Aorta (tissue), 5 donors: ENCODE data around the gene DAP3. TPM values are rescaled to one million over a fixed set of nuclear protein-coding genes. Genes with fewer than 3 reads are reported as not detected.
"Not testable (repeated sequence)": the region's sequence is repeated elsewhere in the genome, so short reads cannot be mapped to it uniquely, and the experiment has no call there.

Experiments used
- ATAC-seq: fragments of 200-7000 bp; cut with Tn5 transposase; one replicate; pipeline ENCODE4 v1.9.1; 2022; ENCODE audit warnings: moderate library complexity; ENCODE audit not compliant: low FRiP score
- DNase-seq, 2 donors: peaks; one replicate each; pipeline ENCODE4 v3.0.0-alpha.2; 2020
- H3K27ac ChIP-seq, 2 donors: one replicate each; pipeline ENCODE4 v1.5.1; 2013; ENCODE audit warnings: low read length in 2 of 2, mild to moderate bottlenecking in 2 of 2, moderate library complexity in 2 of 2, control low read depth in 1 of 2, inconsistent platforms in 1 of 2, low read depth in 1 of 2
- H3K27me3 ChIP-seq, 2 donors: one replicate each; pipeline ENCODE4 v1.6.1; 2013; ENCODE audit warnings: control low read depth in 1 of 2, low read length in 1 of 2, mild to moderate bottlenecking in 1 of 2, moderate library complexity in 1 of 2; ENCODE audit not compliant: insufficient read depth in 2 of 2, control insufficient read depth in 1 of 2
- H3K36me3 ChIP-seq, 2 donors: one replicate each; pipeline ENCODE4 v1.6.1; 2013; ENCODE audit warnings: control low read depth in 1 of 2, low read length in 1 of 2, mild to moderate bottlenecking in 1 of 2; ENCODE audit not compliant: insufficient read depth in 2 of 2, control insufficient read depth in 1 of 2
- H3K4me1 ChIP-seq, 2 donors: one replicate each; pipeline ENCODE4 v1.6.1; 2013; ENCODE audit warnings: low read length in 2 of 2, control low read depth in 1 of 2, mild to moderate bottlenecking in 1 of 2, moderate library complexity in 1 of 2; ENCODE audit not compliant: insufficient read depth in 2 of 2, control insufficient read depth in 1 of 2
- H3K4me3 ChIP-seq, 2 donors: one replicate each; pipeline ENCODE4 v1.5.1; 2013; ENCODE audit warnings: low read length in 2 of 2, control low read depth in 1 of 2, mild to moderate bottlenecking in 1 of 2
- H3K9me3 ChIP-seq: one replicate; pipeline ENCODE4 v1.6.1; 2013; ENCODE audit warnings: mild to moderate bottlenecking, low read length; ENCODE audit not compliant: control insufficient read depth
- WGBS, 2 donors: extraction: QIAGEN DNeasy Blood & Tissue Kit; methylation state at CpG; one replicate each; pipeline ENCODE4 v1.1.7; 2013; 5-methylcytosine and 5-hydroxymethylcytosine counted together
- intact Hi-C, 2 donors: fragments of 100-400 bp; cut with DNase I; formaldehyde crosslinking; loops; one replicate each; pipeline versions ENCODE4 v1.14.2 to v1.15.0; 2022
- polyA plus RNA-seq, 2 donors: library from polyadenylated mRNA; stranded (reverse); fragments of 200-250 nt; gene quantifications; one replicate each; pipeline ENCODE4 v1.2.3, GENCODE V29; 2013
- total RNA-seq, 2 donors: library from RNA; stranded (reverse); fragmentation: NEBNext Ultra II Directional; extraction: Animal tissue kit (Norgen Biotek cat#: 25700); gene quantifications; one replicate each; pipeline ENCODE4 v1.2.1, GENCODE V29; 2021
- donor health status: healthy with polysubstance abuse.
- donor health status: Bipolar disorder and iron deficiency.
- donor health status: DM: no; HTN: no; CAD: no.
- donor health status: DM: no; HTN: no; CAD: no.
- donor health status: DM: yes; HTN: yes; CAD: no.

Gene DAP3
- total and polyA plus RNA-seq, 4 donors = 56.1 to 76.7 (median 63.3) TPM

DNA sequence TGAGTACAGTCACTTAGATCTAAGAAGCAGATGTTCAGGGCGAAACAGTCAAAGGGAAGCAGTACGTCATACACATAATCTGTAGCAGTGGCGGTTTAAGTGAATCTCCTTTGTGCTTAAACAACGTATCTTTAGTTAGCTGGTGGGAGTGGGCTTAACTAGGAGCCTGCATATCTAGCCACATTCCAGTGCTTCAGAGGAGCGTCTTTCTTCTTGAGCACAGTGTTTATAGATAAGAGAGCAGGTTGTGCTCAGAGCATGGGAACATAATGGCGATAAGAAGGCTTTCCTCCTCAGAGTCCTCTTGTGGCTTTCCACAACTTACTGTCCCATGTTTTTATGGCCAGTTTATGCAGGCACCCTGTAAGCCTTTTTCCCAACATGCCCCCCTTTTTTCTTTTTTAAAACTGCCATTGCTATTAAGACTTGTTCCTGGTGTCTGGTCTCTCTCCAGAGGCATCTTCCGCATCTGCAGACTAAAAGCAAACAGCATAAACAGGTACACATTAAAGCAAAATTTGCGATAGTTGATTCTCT is 3.2 kb downstream of the DAP3 start:
- Histone ChIP-seq H3K4me1 (peaks cover 0 to 3% of the 10 kb centered on the region in 2 donors), H3K27ac (no peak overlapping the region), H3K27me3 (no peaks in the 10 kb centered on the region), H3K36me3 (no peaks in the 10 kb centered on the region), H3K4me3 (no peak overlapping the region), H3K9me3 (no peaks in the 10 kb centered on the region)
- ATAC-seq = no peak
- 97% methylated on average over 8 of the region's 8 CpGs for WGBS, 2 donors
- intact Hi-C loops = no loop called here
- DNase-seq = no peak

DNA sequence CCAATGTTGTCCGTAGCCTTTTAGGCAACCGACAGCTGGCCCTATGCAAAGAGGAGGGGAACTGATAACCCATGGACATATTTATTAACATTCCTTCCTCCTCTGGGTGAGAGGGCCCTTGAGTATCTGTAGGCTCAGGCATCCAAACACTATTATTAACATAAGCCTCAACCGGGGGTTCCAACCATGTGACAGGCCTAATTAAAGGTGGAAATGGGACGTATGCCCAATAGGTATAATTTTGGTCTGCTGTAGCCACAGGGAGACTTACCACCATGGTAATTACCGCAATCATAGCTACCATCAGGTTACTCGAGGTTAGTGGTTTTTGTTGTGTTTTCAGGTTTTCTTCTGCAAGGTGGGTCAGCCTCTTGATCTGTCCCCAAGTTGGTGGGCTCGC is 5.3 kb downstream of the DAP3 start:
- no peaks in the 10 kb centered on the region for H3K27me3 ChIP-seq
- no peak for DNase-seq
- intact Hi-C loops = no loop called here
- H3K4me3 ChIP-seq = no peak overlapping the region
- no peaks in the 10 kb centered on the region for H3K9me3 ChIP-seq
- 95% methylated on average over 7 of the region's 7 CpGs for WGBS, 2 donors
- no peak for ATAC-seq
- H3K27ac ChIP-seq = no peak overlapping the region
- H3K4me1 ChIP-seq = peaks cover 0 to 3% of the 10 kb centered on the region in 2 donors
- H3K36me3 ChIP-seq = no peaks in the 10 kb centered on the region

- Histone ChIP-seq H3K27ac (no peak overlapping the region), H3K27me3 (no peaks in the 10 kb centered on the region), H3K36me3 (no peaks in the 10 kb centered on the region), H3K9me3 (no peaks in the 10 kb centered on the region), H3K4me1 (peaks cover 0 to 3% of the 10 kb centered on the region in 2 donors), H3K4me3 (no peak overlapping the region)
- no peak for DNase-seq
- WGBS, 2 donors = 27 to 32% methylated on average over 4 of the region's 4 CpGs
- ATAC-seq = no peak
- intact Hi-C loops = no loop called here
Observed at GRCh38 chr1:155695072-155695471, 6.2 kb downstream of the DAP3 start.

GRCh38 chr1:155695608-155696007 is 6.7 kb downstream of the DAP3 start:
- H3K4me3 ChIP-seq = no peak overlapping the region
- no peak overlapping the region for H3K27ac ChIP-seq
- no peaks in the 10 kb centered on the region for H3K9me3 ChIP-seq
- ATAC-seq (no peak), DNase-seq (no peak)
- H3K36me3 ChIP-seq = no peaks in the 10 kb centered on the region
- intact Hi-C loops = no loop called here
- WGBS, 2 donors = 95% methylated on average over 3 of the region's 3 CpGs
- H3K27me3 ChIP-seq = no peaks in the 10 kb centered on the region
- H3K4me1 ChIP-seq = no peaks in the 10 kb centered on the region

GRCh38 chr1:155696524-155696923 is 7.6 kb downstream of the DAP3 start:
- Histone ChIP-seq H3K36me3 (no peaks in the 10 kb centered on the region), H3K4me1 (no peaks in the 10 kb centered on the region), H3K27me3 (no peaks in the 10 kb centered on the region), H3K27ac (no peak overlapping the region), H3K9me3 (no peaks in the 10 kb centered on the region), H3K4me3 (no peak overlapping the region)
- ATAC-seq (no peak), DNase-seq (no peak)
- intact Hi-C loops = no loop called here

DNA sequence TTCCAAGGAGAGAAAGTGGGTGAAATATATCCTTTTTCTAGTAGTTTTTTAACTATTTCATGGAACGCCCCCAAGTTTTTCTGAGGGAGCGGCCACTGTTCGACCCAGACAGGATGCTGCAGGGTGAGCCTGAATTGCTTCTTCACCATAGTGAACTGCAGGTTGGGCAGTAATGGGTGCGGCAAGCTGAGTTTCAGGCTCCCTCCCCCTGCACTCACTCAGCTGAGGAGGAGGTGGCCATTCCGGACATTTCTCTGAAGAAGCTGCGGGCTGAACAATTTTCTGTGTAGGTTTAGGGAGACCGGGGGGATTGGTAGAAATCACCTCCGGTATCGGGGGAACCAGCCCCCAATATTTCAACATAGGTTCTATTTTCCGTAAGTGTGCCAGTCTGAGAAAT is 8.2 kb downstream of the DAP3 start:
- intact Hi-C loops = no loop called here
- 91 to 95% methylated on average over 10 of the region's 10 CpGs for WGBS, 2 donors

DNA sequence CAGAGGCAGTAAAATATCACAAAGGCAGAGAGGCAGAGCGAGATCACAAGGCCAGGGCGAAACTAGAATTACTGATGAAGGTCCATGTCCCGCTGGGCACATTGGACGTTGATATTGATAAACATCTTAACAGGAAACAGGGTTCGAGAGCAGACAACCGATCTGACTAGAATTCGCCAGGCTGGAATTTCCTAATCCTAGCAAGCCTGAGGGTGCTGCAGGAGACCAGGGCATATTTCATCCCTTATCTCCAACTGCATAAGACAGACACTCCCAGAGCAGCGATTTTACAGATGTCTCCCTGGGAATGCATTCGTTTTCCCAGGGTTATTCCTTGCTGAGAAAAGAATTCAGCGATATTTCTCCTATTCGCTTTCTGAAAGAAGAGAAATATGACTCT is 8.7 kb downstream of the DAP3 start:
- H3K27ac ChIP-seq, ATAC-seq, H3K27me3 ChIP-seq, intact Hi-C loops, H3K36me3 ChIP-seq, H3K4me3 ChIP-seq, DNase-seq, H3K9me3 ChIP-seq, H3K4me1 ChIP-seq: not testable (repeated sequence)
- 62 to 63% methylated on average over 11 of the region's 11 CpGs for WGBS, 2 donors

More for the DNA sequence above, 8.2 kb downstream of the DAP3 start:
- Histone ChIP-seq H3K27me3 (no peaks in the 10 kb centered on the region), H3K9me3 (no peaks in the 10 kb centered on the region), H3K36me3 (no peaks in the 10 kb centered on the region), H3K27ac (no peak overlapping the region), H3K4me3 (no peak overlapping the region), H3K4me1 (no peaks in the 10 kb centered on the region)
- DNase-seq (no peak), ATAC-seq (no peak)

- no peak for DNase-seq
- no peak overlapping the region for H3K4me3 ChIP-seq
- WGBS, 2 donors = 96 to 97% methylated on average over 13 of the region's 13 CpGs
- no peaks in the 10 kb centered on the region for H3K36me3 ChIP-seq
- ATAC-seq = no peak
- H3K27ac ChIP-seq = no peak overlapping the region
- no peaks in the 10 kb centered on the region for H3K27me3 ChIP-seq
- no peaks in the 10 kb centered on the region for H3K4me1 ChIP-seq
- intact Hi-C loops = no loop called here
- no peaks in the 10 kb centered on the region for H3K9me3 ChIP-seq
Observed at GRCh38 chr1:155698382-155699038, 9.6 kb downstream of the DAP3 start.

DNA sequence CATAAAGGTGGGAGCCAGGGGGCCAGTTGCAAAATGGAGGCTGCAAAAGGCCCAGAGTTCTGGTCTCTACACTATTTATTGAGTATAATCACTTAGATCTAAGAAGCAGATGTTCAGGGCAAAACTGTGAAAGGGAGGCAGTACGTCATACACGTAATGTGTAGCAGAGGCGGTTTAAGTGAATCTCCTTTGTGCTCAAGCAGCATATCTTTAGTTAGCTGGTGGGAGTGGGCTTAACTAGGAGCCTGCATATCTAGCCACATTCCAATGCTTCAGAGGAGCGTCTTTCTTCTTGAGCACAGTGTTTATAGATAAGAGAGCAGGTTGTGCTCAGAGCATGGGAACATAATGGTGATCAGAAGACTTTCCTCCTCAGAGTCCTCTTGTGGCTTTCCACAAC is 10.2 kb downstream of the DAP3 start:
- H3K4me1 ChIP-seq, H3K36me3 ChIP-seq, intact Hi-C loops, ATAC-seq, H3K27ac ChIP-seq, H3K4me3 ChIP-seq, H3K9me3 ChIP-seq, H3K27me3 ChIP-seq, DNase-seq: not testable (repeated sequence)
- WGBS, 2 donors = 84 to 89% methylated on average over 4 of the region's 4 CpGs
